ENCODE results near the gene DAW1.

Gene DAW1, protein sequence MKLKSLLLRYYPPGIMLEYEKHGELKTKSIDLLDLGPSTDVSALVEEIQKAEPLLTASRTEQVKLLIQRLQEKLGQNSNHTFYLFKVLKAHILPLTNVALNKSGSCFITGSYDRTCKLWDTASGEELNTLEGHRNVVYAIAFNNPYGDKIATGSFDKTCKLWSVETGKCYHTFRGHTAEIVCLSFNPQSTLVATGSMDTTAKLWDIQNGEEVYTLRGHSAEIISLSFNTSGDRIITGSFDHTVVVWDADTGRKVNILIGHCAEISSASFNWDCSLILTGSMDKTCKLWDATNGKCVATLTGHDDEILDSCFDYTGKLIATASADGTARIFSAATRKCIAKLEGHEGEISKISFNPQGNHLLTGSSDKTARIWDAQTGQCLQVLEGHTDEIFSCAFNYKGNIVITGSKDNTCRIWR

DNA sequence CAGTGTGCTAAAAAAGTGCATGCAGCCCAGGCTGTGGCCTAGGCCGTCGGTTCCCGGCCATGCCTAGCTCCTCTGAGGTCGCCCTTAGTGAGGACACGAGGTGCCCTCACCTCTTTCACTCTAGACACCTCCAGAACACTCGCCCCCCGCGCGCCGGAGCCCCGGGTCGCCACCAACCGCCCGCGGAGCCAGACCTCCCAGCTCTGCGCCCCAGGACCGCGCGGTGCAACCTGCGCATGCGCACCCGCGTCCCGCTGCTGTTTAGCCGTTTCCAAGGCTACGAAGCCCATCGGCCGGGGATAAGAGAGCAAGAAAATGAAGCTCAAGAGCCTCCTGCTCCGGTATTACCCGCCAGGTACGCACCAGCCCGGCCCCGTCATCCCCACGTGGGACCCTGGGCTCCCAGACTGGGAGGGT, at the start of gene DAW1:
DAW1 (plus strand) TSS at position 257 of the 417 bp plus-strand sequence; CDS start at position 316, 59 bp downstream.
- TF ChIP-seq, protein P1, sequence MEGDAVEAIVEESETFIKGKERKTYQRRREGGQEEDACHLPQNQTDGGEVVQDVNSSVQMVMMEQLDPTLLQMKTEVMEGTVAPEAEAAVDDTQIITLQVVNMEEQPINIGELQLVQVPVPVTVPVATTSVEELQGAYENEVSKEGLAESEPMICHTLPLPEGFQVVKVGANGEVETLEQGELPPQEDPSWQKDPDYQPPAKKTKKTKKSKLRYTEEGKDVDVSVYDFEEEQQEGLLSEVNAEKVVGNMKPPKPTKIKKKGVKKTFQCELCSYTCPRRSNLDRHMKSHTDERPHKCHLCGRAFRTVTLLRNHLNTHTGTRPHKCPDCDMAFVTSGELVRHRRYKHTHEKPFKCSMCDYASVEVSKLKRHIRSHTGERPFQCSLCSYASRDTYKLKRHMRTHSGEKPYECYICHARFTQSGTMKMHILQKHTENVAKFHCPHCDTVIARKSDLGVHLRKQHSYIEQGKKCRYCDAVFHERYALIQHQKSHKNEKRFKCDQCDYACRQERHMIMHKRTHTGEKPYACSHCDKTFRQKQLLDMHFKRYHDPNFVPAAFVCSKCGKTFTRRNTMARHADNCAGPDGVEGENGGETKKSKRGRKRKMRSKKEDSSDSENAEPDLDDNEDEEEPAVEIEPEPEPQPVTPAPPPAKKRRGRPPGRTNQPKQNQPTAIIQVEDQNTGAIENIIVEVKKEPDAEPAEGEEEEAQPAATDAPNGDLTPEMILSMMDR (IDR thresholded peaks at IDR 0.05; ENCODE audit: low read length, missing control alignments): no peak
- peak; percentile 84 for DNase-seq (ENCODE audit: low read depth)
- H3K4me3 ChIP-seq (replicated peaks; ENCODE audit: low read depth, low read length): peak within 1 kb of the TSS; percentile 55

DNA sequence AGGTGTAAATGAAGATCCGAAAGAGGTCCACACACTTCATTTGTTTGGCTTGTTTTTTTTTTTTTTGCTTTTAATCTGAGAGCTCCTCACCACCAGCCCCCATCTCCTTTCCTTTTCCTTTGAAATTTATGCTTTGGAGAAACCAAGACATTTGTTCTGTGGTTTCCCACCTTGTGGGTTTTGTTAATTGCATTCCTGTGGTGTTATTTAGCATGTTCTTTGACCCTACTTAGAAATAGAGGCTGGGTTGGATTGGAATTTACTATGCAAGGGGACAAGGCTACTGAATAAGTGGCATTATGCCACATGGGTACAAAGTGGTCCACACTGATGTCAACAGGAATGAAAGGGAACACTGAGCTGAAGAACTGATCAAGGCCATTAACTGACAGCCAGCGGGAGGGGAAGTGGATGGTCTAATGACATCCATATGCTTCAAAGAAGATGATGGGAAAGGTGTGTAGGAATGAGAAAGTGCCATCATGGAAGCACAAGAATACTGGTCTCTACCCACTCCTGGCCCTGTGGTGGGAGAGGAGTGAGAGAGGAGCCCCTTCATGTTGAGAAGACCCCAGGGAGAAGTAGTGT, 48.9 kb upstream of the DAW1 start:
- no peak overlapping the region for H3K4me3 ChIP-seq (replicated peaks; ENCODE audit: low read depth, low read length)
- DNase-seq (ENCODE audit: low read depth): no peak
- TF ChIP-seq, protein P1 (IDR thresholded peaks at IDR 0.05; ENCODE audit: low read length, missing control alignments): no peak

DNA sequence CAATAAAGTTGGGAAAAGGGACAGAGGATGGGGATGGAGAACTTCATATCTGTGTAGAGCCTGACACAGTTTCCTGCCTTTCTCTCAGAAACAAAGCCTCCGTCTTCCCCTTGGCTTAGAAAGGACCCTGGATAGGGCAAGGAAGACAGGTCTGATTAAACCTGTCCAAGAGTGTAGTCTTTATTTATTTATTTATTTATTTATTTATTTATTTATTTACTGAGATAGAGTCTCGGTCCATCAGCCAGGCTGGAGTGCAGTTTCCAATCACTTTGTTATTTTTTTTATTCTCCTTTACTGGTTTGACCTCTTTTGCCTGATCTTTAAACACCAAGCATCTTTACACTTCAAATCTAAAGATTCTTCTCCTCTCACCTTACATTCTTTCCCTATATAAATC, 47.5 kb upstream of the DAW1 start:
- H3K4me3 ChIP-seq (replicated peaks; ENCODE audit: low read depth, low read length): no peak overlapping the region
- DNase-seq (ENCODE audit: low read depth): no peak
- TF ChIP-seq, protein P1 (IDR thresholded peaks at IDR 0.05; ENCODE audit: low read length, missing control alignments): no peak

DNA sequence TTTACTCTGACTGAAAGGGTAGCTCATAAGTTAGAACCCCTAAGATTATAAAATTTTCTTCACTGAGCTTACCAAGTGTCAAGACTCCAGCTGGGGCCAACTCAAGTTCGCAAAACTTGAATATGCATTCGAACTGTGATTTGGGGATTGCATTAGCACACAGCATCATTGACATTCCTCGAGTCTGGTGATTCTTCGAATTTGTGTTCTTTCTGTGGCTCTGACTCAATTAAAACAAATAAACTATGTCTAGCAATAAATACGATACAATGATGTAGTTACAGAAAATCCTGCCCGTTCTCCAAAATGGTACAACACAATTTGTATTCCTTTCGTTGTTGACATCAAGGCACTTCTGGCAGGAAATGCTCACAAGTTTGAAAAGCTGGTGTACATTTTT, 46.7 kb upstream of the DAW1 start:
- no peak overlapping the region for H3K4me3 ChIP-seq (replicated peaks; ENCODE audit: low read depth, low read length)

DNA sequence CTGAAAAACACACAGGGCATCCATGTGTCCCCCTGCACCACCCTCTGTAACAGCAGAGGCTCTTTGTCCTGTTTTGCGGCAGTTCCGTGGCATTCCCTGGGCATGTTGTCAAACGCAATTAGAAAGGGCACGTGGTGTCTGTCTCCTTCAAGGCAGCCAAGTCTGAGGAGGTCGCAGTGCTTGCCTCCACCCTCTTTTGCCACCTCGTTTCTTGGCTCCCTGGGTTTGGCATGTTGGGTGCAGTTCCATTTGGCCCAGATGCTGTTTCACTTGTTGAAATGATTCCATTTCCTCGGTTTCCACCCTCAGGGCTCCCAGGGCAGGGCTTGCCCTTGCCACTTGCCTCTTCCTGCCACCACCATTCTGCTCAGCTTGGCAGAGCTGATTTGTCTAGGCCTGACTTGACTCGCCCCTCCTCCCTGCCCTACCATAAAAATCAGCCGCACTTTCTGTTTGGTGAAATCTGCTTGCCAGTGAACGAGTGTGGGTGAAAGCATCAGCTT, 45.4 kb upstream of the DAW1 start:
- TF ChIP-seq, protein P1 (IDR thresholded peaks at IDR 0.05; ENCODE audit: low read length, missing control alignments): no peak
- no peak overlapping the region for H3K4me3 ChIP-seq (replicated peaks; ENCODE audit: low read depth, low read length)
- no peak for DNase-seq (ENCODE audit: low read depth)

More for the DNA sequence above, 46.7 kb upstream of the DAW1 start:
- no peak for DNase-seq (ENCODE audit: low read depth)
- TF ChIP-seq, protein P1 (IDR thresholded peaks at IDR 0.05; ENCODE audit: low read length, missing control alignments): no peak

DNA sequence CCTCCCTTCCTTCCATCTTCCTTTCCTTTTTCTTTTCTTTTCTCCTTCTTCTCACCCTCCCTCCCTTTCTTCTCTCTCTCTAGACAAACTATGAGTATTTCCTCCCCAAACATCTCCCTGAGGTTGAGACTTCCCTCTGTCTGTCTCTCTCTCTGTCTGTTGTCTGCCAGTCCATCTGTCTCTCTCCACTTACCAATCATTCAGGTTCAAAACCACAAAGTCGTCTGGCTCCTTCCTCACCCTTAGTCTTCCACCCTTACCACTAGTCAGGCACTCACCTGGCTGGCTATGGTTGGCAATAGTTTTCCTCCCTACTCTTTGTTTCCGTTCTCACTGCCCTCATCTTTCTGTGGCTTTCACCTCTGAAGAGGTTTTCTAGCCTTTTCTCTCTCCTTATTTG, 44.9 kb upstream of the DAW1 start:
- H3K4me3 ChIP-seq (replicated peaks; ENCODE audit: low read depth, low read length): no peak overlapping the region
- TF ChIP-seq, protein P1 (IDR thresholded peaks at IDR 0.05; ENCODE audit: low read length, missing control alignments): no peak
- no peak for DNase-seq (ENCODE audit: low read depth)

Data from fibroblast of pulmonary artery (primary cell).